WI38 (cell line): ENCODE data around the gene PSMD6.

Experiments
- H3K4me3 ChIP-seq: 2 replicates; pipeline ENCODE4 v1.5.1; 2011; ENCODE audit warnings: low read depth, mild to moderate bottlenecking, control low read depth, low read length
- CTCF ChIP-seq: IDR thresholded peaks from 2 replicates; pipeline ENCODE4 v1.5.1; 2012; ENCODE audit warnings: low read depth, mild to moderate bottlenecking, control low read depth, low read length

The PSMD6 gene

DNA sequence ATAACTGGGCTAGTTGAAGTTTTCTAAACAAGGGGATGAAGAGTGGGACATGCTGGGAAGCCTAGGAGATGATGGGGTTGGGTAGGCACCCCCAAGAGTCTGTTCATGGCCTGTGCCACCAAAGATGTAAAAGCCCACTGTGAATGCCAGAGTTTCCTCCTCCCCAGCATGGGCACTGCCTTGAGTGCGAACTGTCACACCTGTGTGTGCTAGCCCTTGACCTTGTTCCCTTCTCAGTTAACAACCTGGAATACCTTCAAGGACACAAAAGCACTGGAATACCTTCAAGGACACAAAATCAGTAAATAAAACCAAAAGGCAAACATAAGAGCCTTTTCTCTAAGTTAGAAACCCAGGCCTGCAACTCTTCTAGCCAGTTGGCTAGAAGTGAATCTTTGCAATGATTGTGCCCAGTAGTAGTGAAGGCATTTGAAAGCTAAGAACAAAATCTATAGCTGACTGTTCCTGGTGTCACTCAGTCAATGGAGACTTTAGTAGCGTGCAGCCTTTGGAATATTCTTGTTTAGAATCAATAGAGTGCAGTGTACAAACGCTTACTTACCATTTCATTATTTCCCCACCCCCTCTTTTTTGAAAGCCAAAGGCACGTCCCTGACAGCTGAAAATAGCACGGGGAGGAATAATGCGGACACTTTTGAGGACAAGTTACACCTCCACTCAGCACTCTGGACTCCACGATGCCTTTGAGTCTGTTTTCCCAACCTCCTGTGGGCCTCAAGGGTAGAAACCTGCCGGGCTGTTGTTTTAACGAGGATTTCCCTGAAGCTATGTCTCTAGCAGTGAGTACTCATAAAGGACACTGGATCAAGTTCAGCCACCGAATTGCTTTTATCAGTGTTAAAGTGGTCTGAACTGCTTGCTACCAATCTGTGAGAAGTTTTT is 24.2 kb downstream of the PSMD6 start:
- no peak overlapping the region for H3K4me3 ChIP-seq
- TF ChIP-seq CTCF: no peak

- no peak for TF ChIP-seq CTCF
- no peak overlapping the region for H3K4me3 ChIP-seq
Observed at GRCh38 chr3:63995086-63995485, 28.2 kb downstream of the PSMD6 start.

DNA sequence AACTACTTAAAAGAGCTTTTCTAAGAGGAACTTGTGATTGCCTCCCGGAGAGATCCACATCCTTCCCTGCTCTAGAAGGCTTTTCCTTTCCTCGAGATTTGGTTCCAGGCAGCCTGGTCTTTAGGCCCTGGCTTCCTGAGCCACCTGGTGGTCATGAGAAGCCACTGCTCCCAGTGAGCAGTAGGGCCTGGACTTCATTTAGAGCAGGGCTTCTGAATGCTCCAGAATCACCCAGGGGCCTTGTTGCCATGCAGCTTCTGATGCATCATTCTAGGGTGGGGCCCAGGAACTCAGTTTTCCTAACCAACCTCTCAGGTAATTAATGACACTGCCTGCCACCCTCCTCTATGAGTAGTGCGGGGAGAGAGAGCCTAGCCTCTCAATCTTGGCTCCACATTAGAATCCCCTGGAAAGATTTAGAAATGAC is 29.6 kb downstream of the PSMD6 start:
- no peak overlapping the region for H3K4me3 ChIP-seq
- TF ChIP-seq CTCF: peak; percentile 95

- H3K4me3 ChIP-seq: no peak overlapping the region
- no peak for TF ChIP-seq CTCF
Observed at GRCh38 chr3:63992516-63993209, 30.6 kb downstream of the PSMD6 start.

- no peak for TF ChIP-seq CTCF
- no peak overlapping the region for H3K4me3 ChIP-seq
Observed at GRCh38 chr3:63991666-63992065, 31.6 kb downstream of the PSMD6 start.

DNA sequence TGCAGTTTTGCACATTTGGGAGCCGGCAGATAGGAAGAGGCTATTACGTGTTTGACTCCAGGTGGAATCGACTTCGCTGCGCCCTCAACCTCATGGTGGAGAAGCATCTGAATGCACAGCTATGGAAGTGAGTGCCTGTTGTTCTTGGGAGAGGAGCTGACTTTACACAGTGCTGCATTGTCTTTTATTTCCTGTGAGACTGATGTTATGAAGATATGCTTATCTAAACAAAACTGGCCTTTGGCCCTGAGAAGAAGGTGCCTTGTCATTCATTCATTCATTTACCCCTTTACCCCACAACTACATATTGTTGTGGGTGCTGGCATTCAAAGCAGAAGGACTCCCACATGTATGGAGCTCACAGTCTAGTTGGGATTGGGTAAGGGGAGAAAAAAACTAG is 32.6 kb downstream of the PSMD6 start:
- TF ChIP-seq CTCF: no peak
- no peak overlapping the region for H3K4me3 ChIP-seq

DNA sequence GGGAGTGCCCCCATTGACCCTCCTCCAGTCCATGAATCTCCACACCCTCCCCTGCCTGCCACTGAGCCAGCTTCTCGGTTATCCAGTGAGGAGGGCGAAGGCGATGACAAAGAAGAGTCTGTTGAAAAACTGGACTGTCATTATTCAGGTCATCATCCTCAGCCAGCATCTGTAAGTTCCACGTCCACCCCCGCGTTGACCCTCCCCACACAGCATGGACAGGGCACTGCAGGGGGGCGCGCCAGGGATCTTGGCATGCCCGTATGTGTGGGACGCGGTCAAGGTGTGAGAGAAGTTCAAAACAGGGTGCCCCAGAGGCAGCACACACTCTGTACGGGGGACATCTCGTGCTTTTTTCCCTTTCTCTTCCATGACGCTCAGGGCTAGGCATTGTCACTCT is 33.1 kb downstream of the PSMD6 start:
- H3K4me3 ChIP-seq: no peak overlapping the region
- TF ChIP-seq CTCF: no peak
